Measurements from ENCODE around the gene THOC6. TPM values are rescaled to one million over a fixed set of nuclear protein-coding genes. Genes with fewer than 3 reads are reported as not detected.

THOC6 gene
- 22.1 TPM for total RNA-seq (2013)
- polyA plus RNA-seq (10 to 100 TPM; 42.4 to 59.2 (median 57.7) TPM), polyA minus RNA-seq (22.7 and 29.0 TPM in 2 replicates), total RNA-seq (7.0 to 42.3 (median 20.1) reads per million in 11 experiments)

GRCh38 chr16:3023669-3024478 is at the start of gene THOC6, which contains the start of gene HCFC1R1:
THOC6 (plus strand) TSS chr16:3024035; CDS start chr16:3024327, 292 bp downstream.
HCFC1R1 (minus strand) TSS chr16:3023942; CDS start chr16:3023941, 1 bp downstream.
- H3K4me1 Mint-ChIP-seq: peaks cover 54% of the 10 kb centered on the region
- DNase-seq: peak; percentile 95 to 96 (median 96)
- peak within 1 kb of the TSS; percentile 87 to 99 (median 95) for H3K27ac Mint-ChIP-seq
- H3K9me3 Mint-ChIP-seq: peaks cover 0 to 10% (median 1%) of the 10 kb centered on the region in 7 donors
- peaks cover 15 to 20% (median 16%) of the 10 kb centered on the region in 3 donors for H3K27me3 Mint-ChIP-seq (ENCODE audit: low read depth in 3 of 3)
- Histone ChIP-seq H3K4me1 (ENCODE audit: control insufficient read depth in 1 of 2, insufficient read depth in 2 of 2, low read length in 2 of 2) (peaks cover 61 to 68% of the 10 kb centered on the region in 2 donors), H3K9me3 (replicated peaks in 1 of 2; ENCODE audit: control insufficient read depth in 1 of 2, insufficient read depth in 1 of 2, low read length in 2 of 2) (no peaks in the 10 kb centered on the region), H3K4me2 (replicated peaks; ENCODE audit: extremely low read depth, low read length, poor library complexity, severe bottlenecking) (peak within 1 kb of the TSS; percentile 99), H3K79me2 (ENCODE audit: insufficient read depth, low read length) (no peaks in the 10 kb centered on the region), H2AFZ (ENCODE audit: insufficient read depth, low read depth, low read length, poor library complexity, severe bottlenecking) (peak within 1 kb of the TSS; percentile 81), H3K27me3 (ENCODE audit: control insufficient read depth in 2 of 2, insufficient read depth in 2 of 2, low read length in 2 of 2) (peaks cover 3 to 9% of the 10 kb centered on the region in 2 donors), H3K4me3 (replicated peaks in 1 of 3; ENCODE audit: low read depth in 2 of 3, low read length in 3 of 3) (peak within 1 kb of the TSS; percentile 44 to 91 (median 58)), H4K20me1 (ENCODE audit: insufficient read depth, low read length) (peaks cover 74% of the 10 kb centered on the region), H3K36me3 (replicated peaks in 1 of 2; ENCODE audit: control insufficient read depth in 1 of 2, insufficient read depth in 2 of 2, low read length in 2 of 2) (peaks cover 19 to 21% of the 10 kb centered on the region in 2 donors), H3K9ac (ENCODE audit: insufficient read depth, low read length, poor library complexity, severe bottlenecking) (peak within 1 kb of the TSS; percentile 86), H3K27ac (ENCODE audit: low read depth in 1 of 2, low read length in 2 of 2) (peak within 1 kb of the TSS; percentile 34 to 96)
- intact Hi-C loops (cut with micrococcal nuclease): loop anchor here (2.0 to 10.0 kb wide), 5 partner anchors 17 to 1248 kb away; partner anchors contain the start of genes ELOB (in 1 of the 2), PAQR4 (in 1 of the 2) and TFAP4 (in 1 of the 2)
- peaks cover 19 to 24% of the 10 kb centered on the region in 2 donors for H3K36me3 Mint-ChIP-seq
- no peak for TF ChIP-seq CTCF (IDR thresholded peaks at IDR 0.05)
- H3K4me3 Mint-ChIP-seq: peak within 1 kb of the TSS; percentile 88 to 96
- under 1% methylated on average over 69 of the region's 69 CpGs for WGBS (ENCODE audit: insufficient coverage)

- TF ChIP-seq CTCF (IDR thresholded peaks at IDR 0.05): no peak
- H2AFZ ChIP-seq (ENCODE audit: insufficient read depth, low read depth, low read length, poor library complexity, severe bottlenecking): no peak overlapping the region
- no peak overlapping the region for H3K9ac ChIP-seq (ENCODE audit: insufficient read depth, low read length, poor library complexity, severe bottlenecking)
- H3K9me3 Mint-ChIP-seq: no peaks in the 10 kb centered on the region
- WGBS (ENCODE audit: insufficient coverage): 97% methylated on average over 12 of the region's 15 CpGs
- H3K4me3 Mint-ChIP-seq: no peak overlapping the region
- H3K27ac Mint-ChIP-seq: no peak overlapping the region
- peaks cover 0 to 1% (median 0%) of the 10 kb centered on the region in 3 donors for H3K27me3 Mint-ChIP-seq (ENCODE audit: low read depth in 3 of 3)
- no peak overlapping the region for H3K4me2 ChIP-seq (replicated peaks; ENCODE audit: extremely low read depth, low read length, poor library complexity, severe bottlenecking)
- H3K4me1 Mint-ChIP-seq: peaks cover 25% of the 10 kb centered on the region
- no peaks in the 10 kb centered on the region for H3K27me3 ChIP-seq (ENCODE audit: control insufficient read depth in 2 of 2, insufficient read depth in 2 of 2, low read length in 2 of 2)
- H3K27ac ChIP-seq (ENCODE audit: low read depth in 1 of 2, low read length in 2 of 2): no peak overlapping the region
- H3K79me2 ChIP-seq (ENCODE audit: insufficient read depth, low read length): peaks cover 26% of the 10 kb centered on the region
- peaks cover 22% of the 10 kb centered on the region for H4K20me1 ChIP-seq (ENCODE audit: insufficient read depth, low read length)
- H3K36me3 Mint-ChIP-seq: peaks cover 10 to 27% of the 10 kb centered on the region in 2 donors
- DNase-seq: no peak
- peaks cover 13 to 23% of the 10 kb centered on the region in 2 donors for H3K4me1 ChIP-seq (ENCODE audit: control insufficient read depth in 1 of 2, insufficient read depth in 2 of 2, low read length in 2 of 2)
- intact Hi-C loops (cut with micrococcal nuclease): no loop called here
- H3K9me3 ChIP-seq (replicated peaks in 1 of 2; ENCODE audit: control insufficient read depth in 1 of 2, insufficient read depth in 1 of 2, low read length in 2 of 2): no peaks in the 10 kb centered on the region
- peaks cover 20 to 31% of the 10 kb centered on the region in 2 donors for H3K36me3 ChIP-seq (replicated peaks in 1 of 2; ENCODE audit: control insufficient read depth in 1 of 2, insufficient read depth in 2 of 2, low read length in 2 of 2)
- H3K4me3 ChIP-seq (replicated peaks in 1 of 3; ENCODE audit: low read depth in 2 of 3, low read length in 3 of 3): no peak overlapping the region
These were observed 49.3 kb upstream of the THOC6 start for GRCh38 chr16:2974319-2975056.
